Trophoblast cell (in vitro differentiated cells and primary cell): ENCODE results near the gene NBDY.

Source experiments
- DNase-seq, 2 donors: peaks; one replicate each; pipeline ENCODE4 v3.0.0-alpha.2; 2016
- H2AFZ ChIP-seq: 2 replicates; pipeline ENCODE4 v1.6.1; 2013; ENCODE audit warnings: low read length, moderate library complexity, mild to moderate bottlenecking; ENCODE audit not compliant: insufficient read depth, poor library complexity
- H2AK5ac ChIP-seq: 2 replicates; pipeline ENCODE4 v1.6.1; 2013; ENCODE audit warnings: mild to moderate bottlenecking, low read length
- H2BK120ac ChIP-seq: 2 replicates; pipeline ENCODE4 v1.6.1; 2013; ENCODE audit warnings: low read length, mild to moderate bottlenecking, moderate library complexity; ENCODE audit not compliant: insufficient read depth, poor library complexity
- H2BK12ac ChIP-seq: 2 replicates; pipeline ENCODE4 v1.6.1; 2013; ENCODE audit warnings: mild to moderate bottlenecking, low read length, moderate library complexity
- H2BK5ac ChIP-seq: 2 replicates; pipeline ENCODE4 v1.6.1; 2013; ENCODE audit warnings: low read length, low read depth, moderate library complexity, mild to moderate bottlenecking; ENCODE audit not compliant: poor library complexity
- H3K14ac ChIP-seq: 2 replicates; pipeline ENCODE4 v1.6.1; 2013; ENCODE audit warnings: mild to moderate bottlenecking, low read length
- H3K18ac ChIP-seq: 2 replicates; pipeline ENCODE4 v1.6.1; 2013; ENCODE audit warnings: mild to moderate bottlenecking, low read length
- H3K23ac ChIP-seq: 2 replicates; pipeline ENCODE4 v1.6.1; 2013; ENCODE audit warnings: low read length
- H3K27ac ChIP-seq: 2 replicates; pipeline ENCODE4 v1.5.1; 2013; ENCODE audit warnings: low read depth, mild to moderate bottlenecking, inconsistent platforms, low read length, moderate library complexity
- H3K27me3 ChIP-seq: 2 replicates; pipeline ENCODE4 v1.6.1; 2013; ENCODE audit warnings: inconsistent platforms, mild to moderate bottlenecking, low read length, moderate library complexity; ENCODE audit not compliant: insufficient read depth
- H3K36me3 ChIP-seq, 2 experiments: 1 replicate in 1 of 2; 2 replicates in 1 of 2; pipeline ENCODE4 v1.6.1; 2013; ENCODE audit warnings: low read length in 2 of 2, mild to moderate bottlenecking in 2 of 2, moderate library complexity in 1 of 2; ENCODE audit not compliant: insufficient read depth in 2 of 2, control insufficient read depth in 1 of 2
- H3K4ac ChIP-seq: 2 replicates; pipeline ENCODE4 v1.6.1; 2013; ENCODE audit warnings: low read depth, mild to moderate bottlenecking, low read length, moderate library complexity
- H3K4me1 ChIP-seq, 2 experiments: 1 replicate in 1 of 2; 2 replicates in 1 of 2; pipeline ENCODE4 v1.6.1; 2013; ENCODE audit warnings: low read length in 2 of 2, mild to moderate bottlenecking in 2 of 2, moderate library complexity in 1 of 2; ENCODE audit not compliant: insufficient read depth in 2 of 2, control insufficient read depth in 1 of 2
- H3K4me2 ChIP-seq: 2 replicates; pipeline ENCODE4 v1.6.1; 2013; ENCODE audit warnings: inconsistent platforms, mild to moderate bottlenecking, low read length, moderate library complexity
- H3K4me3 ChIP-seq: 2 replicates; pipeline ENCODE4 v1.5.1; 2013; ENCODE audit warnings: mild to moderate bottlenecking, low read depth, low read length, inconsistent platforms
- H3K79me1 ChIP-seq: one replicate; pipeline ENCODE4 v1.6.1; 2013; ENCODE audit warnings: low read length
- H3K79me2 ChIP-seq: 2 replicates; pipeline ENCODE4 v1.6.1; 2013; ENCODE audit warnings: low read length, mild to moderate bottlenecking; ENCODE audit not compliant: control insufficient read depth, insufficient read depth, poor library complexity
- H3K9ac ChIP-seq: 2 replicates; pipeline ENCODE4 v1.6.1; 2013; ENCODE audit warnings: mild to moderate bottlenecking, low read length
- H3K9me3 ChIP-seq: 2 replicates; pipeline ENCODE4 v1.6.1; 2013; ENCODE audit warnings: low read depth, mild to moderate bottlenecking, control low read depth, inconsistent platforms, low read length; ENCODE audit not compliant: insufficient read depth
- H4K12ac ChIP-seq: 2 replicates; pipeline ENCODE4 v1.6.1; 2013; ENCODE audit warnings: low read depth, mild to moderate bottlenecking, low read length, moderate library complexity
- H4K8ac ChIP-seq: 2 replicates; pipeline ENCODE4 v1.6.1; 2013; ENCODE audit warnings: low read depth, mild to moderate bottlenecking, low read length, moderate library complexity
- H4K91ac ChIP-seq: one replicate; pipeline ENCODE4 v1.6.1; 2013; ENCODE audit warnings: low read depth, mild to moderate bottlenecking, low read length, moderate library complexity
- WGBS: extraction: QIAGEN DNeasy Blood & Tissue Kit; methylation state at CpG from one replicate; pipeline ENCODE4 v1.1.7; 2013; ENCODE audit warnings: missing lambda C conversion rate; ENCODE audit not compliant: insufficient read length, insufficient coverage; ENCODE audit errors: extremely low coverage; 5-methylcytosine and 5-hydroxymethylcytosine counted together

Gene NBDY

DNA sequence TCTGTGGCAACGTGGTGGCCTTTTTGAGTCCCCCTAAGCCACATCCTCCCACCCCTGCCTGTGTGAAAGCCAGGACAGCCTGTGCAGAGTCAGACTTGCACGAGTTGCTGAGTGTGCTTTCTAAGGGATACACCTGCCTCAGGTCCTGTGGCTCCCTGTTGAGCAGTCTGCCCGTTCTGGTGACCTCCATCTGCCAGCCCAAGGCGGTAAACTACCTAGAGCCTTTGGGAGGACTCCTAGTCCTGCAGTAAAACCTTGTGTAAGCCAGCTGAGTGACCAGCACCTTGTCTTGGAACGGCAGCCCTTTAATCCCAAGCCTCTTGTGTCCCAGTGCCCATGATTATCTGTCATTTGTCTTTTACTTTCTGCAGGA, 69.3 kb downstream of the NBDY start:
- no peak overlapping the region for H3K23ac ChIP-seq
- H2AFZ ChIP-seq, result no peak overlapping the region
- H2AK5ac ChIP-seq, result no peak overlapping the region
- no peak overlapping the region for H3K18ac ChIP-seq
- H3K4ac ChIP-seq, result no peak overlapping the region
- no peaks in the 10 kb centered on the region for H3K9me3 ChIP-seq
- H3K27me3 ChIP-seq, result no peaks in the 10 kb centered on the region
- no peak overlapping the region for H3K9ac ChIP-seq
- no peak overlapping the region for H3K4me3 ChIP-seq
- no peak for DNase-seq
- H3K79me1 ChIP-seq, result no peaks in the 10 kb centered on the region
- no peak overlapping the region for H4K91ac ChIP-seq
- H4K8ac ChIP-seq, result no peak overlapping the region
- no peak overlapping the region for H3K4me2 ChIP-seq
- no peak overlapping the region for H2BK120ac ChIP-seq
- peaks cover 2 to 3% of the 10 kb centered on the region in 2 experiments for H3K4me1 ChIP-seq
- no peak overlapping the region for H3K27ac ChIP-seq
- no peaks in the 10 kb centered on the region for H3K79me2 ChIP-seq
- no peak overlapping the region for H2BK5ac ChIP-seq
- H4K12ac ChIP-seq, result no peak overlapping the region
- no CpG with 5 or more reads among the region's 5 CpGs for WGBS
- peaks cover 0 to 6% of the 10 kb centered on the region in 2 experiments for H3K36me3 ChIP-seq
- no peak overlapping the region for H2BK12ac ChIP-seq
- H3K14ac ChIP-seq, result no peak overlapping the region

- peaks cover 2 to 5% of the 10 kb centered on the region in 2 experiments for H3K4me1 ChIP-seq
- H2AFZ ChIP-seq, result no peak overlapping the region
- no peaks in the 10 kb centered on the region for H3K9me3 ChIP-seq
- H2AK5ac ChIP-seq, result no peak overlapping the region
- H3K4me2 ChIP-seq, result no peak overlapping the region
- no peak overlapping the region for H4K12ac ChIP-seq
- no peak overlapping the region for H2BK120ac ChIP-seq
- H3K14ac ChIP-seq, result no peak overlapping the region
- no peak overlapping the region for H3K23ac ChIP-seq
- no peak overlapping the region for H3K4me3 ChIP-seq
- H3K18ac ChIP-seq, result no peak overlapping the region
- no peaks in the 10 kb centered on the region for H3K79me2 ChIP-seq
- H3K27ac ChIP-seq, result no peak overlapping the region
- H3K27me3 ChIP-seq, result no peaks in the 10 kb centered on the region
- no peaks in the 10 kb centered on the region for H3K79me1 ChIP-seq
- no CpG with 5 or more reads among the region's 13 CpGs for WGBS
- no peak overlapping the region for H3K9ac ChIP-seq
- H3K4ac ChIP-seq, result no peak overlapping the region
- H4K91ac ChIP-seq, result no peak overlapping the region
- H2BK12ac ChIP-seq, result no peak overlapping the region
- no peak overlapping the region for H2BK5ac ChIP-seq
- peak; percentile 28 to 73 for DNase-seq
- no peak overlapping the region for H4K8ac ChIP-seq
- H3K36me3 ChIP-seq, result peaks cover 0 to 7% of the 10 kb centered on the region in 2 experiments
Observed at GRCh38 chrX:56798866-56799758, 70.1 kb downstream of the NBDY start.

- Histone ChIP-seq H2AFZ (no peak overlapping the region), H2BK120ac (no peak overlapping the region), H3K4me3 (no peak overlapping the region), H3K79me1 (no peaks in the 10 kb centered on the region), H4K12ac (no peak overlapping the region), H3K9me3 (no peaks in the 10 kb centered on the region), H4K8ac (no peak overlapping the region), H3K36me3 (peaks cover 0 to 5% of the 10 kb centered on the region in 2 experiments), H3K9ac (no peak overlapping the region), H3K4me1 (peaks cover 2 to 5% of the 10 kb centered on the region in 2 experiments), H3K4me2 (no peak overlapping the region), H3K79me2 (no peaks in the 10 kb centered on the region), H2BK12ac (no peak overlapping the region), H3K27ac (no peak overlapping the region), H3K18ac (no peak overlapping the region), H4K91ac (no peak overlapping the region), H2BK5ac (no peak overlapping the region), H3K4ac (no peak overlapping the region), H3K14ac (no peak overlapping the region), H3K27me3 (no peaks in the 10 kb centered on the region), H2AK5ac (no peak overlapping the region), H3K23ac (no peak overlapping the region)
- DNase-seq, result no peak
- no CpG with 5 or more reads among the region's 3 CpGs for WGBS
Observed at GRCh38 chrX:56800307-56800706, 71.3 kb downstream of the NBDY start.

GRCh38 chrX:56800801-56801200, 71.8 kb downstream of the NBDY start:
- Histone ChIP-seq H3K18ac (no peak overlapping the region), H3K4ac (no peak overlapping the region), H2AK5ac (no peak overlapping the region), H4K8ac (no peak overlapping the region), H2BK12ac (no peak overlapping the region), H3K79me1 (no peaks in the 10 kb centered on the region), H4K12ac (no peak overlapping the region), H3K9me3 (no peaks in the 10 kb centered on the region), H3K14ac (no peak overlapping the region), H3K36me3 (peaks cover 0 to 5% of the 10 kb centered on the region in 2 experiments), H3K23ac (no peak overlapping the region), H3K4me3 (no peak overlapping the region), H2AFZ (no peak overlapping the region), H3K27me3 (no peaks in the 10 kb centered on the region), H3K27ac (no peak overlapping the region), H3K4me1 (peaks cover 2 to 5% of the 10 kb centered on the region in 2 experiments), H3K4me2 (no peak overlapping the region), H4K91ac (no peak overlapping the region), H2BK120ac (no peak overlapping the region), H3K79me2 (no peaks in the 10 kb centered on the region), H3K9ac (no peak overlapping the region), H2BK5ac (no peak overlapping the region)
- WGBS, result no CpG with 5 or more reads among the region's 7 CpGs
- DNase-seq, result no peak
